Suppressor macrophage treated with lipopolysaccharide for 1 hour (primary cell): ENCODE measurements around the gene MAJIN.

Experiments used
- DNase-seq, 3 donors: peaks; one replicate each; pipeline ENCODE4 v3.0.0-alpha.2; 2020 to 2022

MAJIN gene

GRCh38 chr11:64891215-64891848 lies 80.6 kb downstream of the MAJIN start:
- no peak for DNase-seq

- DNase-seq: no peak
These were observed 81.4 kb downstream of the MAJIN start for GRCh38 chr11:64890522-64890939.

GRCh38 chr11:64888729-64889511 lies 83.0 kb downstream of the MAJIN start:
- DNase-seq: peak in 2 of 3 donors; percentile 33 to 47

- no peak for DNase-seq
These were observed 83.5 kb downstream of the MAJIN start for GRCh38 chr11:64888406-64888728.
